ENCODE results near the gene KRTAP5-3.

- TF ChIP-seq CTCF (IDR thresholded peaks at IDR 0.05), result no peak
- no peak for TF ChIP-seq EP300 (IDR thresholded peaks at IDR 0.05; ENCODE audit: low read depth)
- TF ChIP-seq POLR2AphosphoS5 (IDR thresholded peaks at IDR 0.05), result no peak
Observed at GRCh38 chr11:1586699-1587098, 21.6 kb downstream of the KRTAP5-3 start.
